Kidney epithelial cell (primary cell): ENCODE measurements around the gene TEAD4. TPM values are rescaled to one million over a fixed set of nuclear protein-coding genes. Genes with fewer than 3 reads are reported as not detected.

ENCODE experiments used
- DNase-seq: peaks from one replicate; pipeline ENCODE4 v3.0.0-alpha.2; 2010; ENCODE audit warnings: low read depth
- H3K27me3 ChIP-seq: 2 replicates; pipeline ENCODE4 v1.6.0; 2011; ENCODE audit warnings: low read length; ENCODE audit not compliant: control insufficient read depth, insufficient read depth
- H3K36me3 ChIP-seq: 2 replicates; pipeline ENCODE4 v1.5.1; 2011; ENCODE audit warnings: low read length; ENCODE audit not compliant: control insufficient read depth, insufficient read depth
- H3K4me3 ChIP-seq: 2 replicates; pipeline ENCODE4 v1.5.1; 2011; ENCODE audit warnings: low read depth, mild to moderate bottlenecking, control low read depth, low read length
- total RNA-seq: library from RNA; depleted of rRNA; stranded (reverse); fragments of >200 nt; gene quantifications from 2 replicates; pipeline ENCODE4 v1.2.3, GENCODE V29; 2015
- TF ChIP-seq, protein P1 (sequence below): IDR thresholded peaks from 2 replicates; pipeline ENCODE4 v1.5.1; 2011; ENCODE audit warnings: mild to moderate bottlenecking, moderate library complexity, low read length, control low read depth, inconsistent platforms; ENCODE audit not compliant: insufficient read depth, poor library complexity, severe bottlenecking

The TEAD4 gene
- total RNA-seq, 1 donor from 2014 or later, result 38.6 TPM

GRCh38 chr12:3003357-3003992 lies 44.3 kb downstream of the TEAD4 start:
- no peaks in the 10 kb centered on the region for H3K27me3 ChIP-seq
- no peak for DNase-seq
- TF ChIP-seq, protein P1, sequence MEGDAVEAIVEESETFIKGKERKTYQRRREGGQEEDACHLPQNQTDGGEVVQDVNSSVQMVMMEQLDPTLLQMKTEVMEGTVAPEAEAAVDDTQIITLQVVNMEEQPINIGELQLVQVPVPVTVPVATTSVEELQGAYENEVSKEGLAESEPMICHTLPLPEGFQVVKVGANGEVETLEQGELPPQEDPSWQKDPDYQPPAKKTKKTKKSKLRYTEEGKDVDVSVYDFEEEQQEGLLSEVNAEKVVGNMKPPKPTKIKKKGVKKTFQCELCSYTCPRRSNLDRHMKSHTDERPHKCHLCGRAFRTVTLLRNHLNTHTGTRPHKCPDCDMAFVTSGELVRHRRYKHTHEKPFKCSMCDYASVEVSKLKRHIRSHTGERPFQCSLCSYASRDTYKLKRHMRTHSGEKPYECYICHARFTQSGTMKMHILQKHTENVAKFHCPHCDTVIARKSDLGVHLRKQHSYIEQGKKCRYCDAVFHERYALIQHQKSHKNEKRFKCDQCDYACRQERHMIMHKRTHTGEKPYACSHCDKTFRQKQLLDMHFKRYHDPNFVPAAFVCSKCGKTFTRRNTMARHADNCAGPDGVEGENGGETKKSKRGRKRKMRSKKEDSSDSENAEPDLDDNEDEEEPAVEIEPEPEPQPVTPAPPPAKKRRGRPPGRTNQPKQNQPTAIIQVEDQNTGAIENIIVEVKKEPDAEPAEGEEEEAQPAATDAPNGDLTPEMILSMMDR, result no peak
- H3K4me3 ChIP-seq, result no peak overlapping the region
- H3K36me3 ChIP-seq, result no peaks in the 10 kb centered on the region

GRCh38 chr12:3004655-3005565 lies 45.7 kb downstream of the TEAD4 start:
- H3K36me3 ChIP-seq, result no peaks in the 10 kb centered on the region
- DNase-seq, result no peak
- H3K27me3 ChIP-seq, result no peaks in the 10 kb centered on the region
- H3K4me3 ChIP-seq, result no peak overlapping the region
- TF ChIP-seq, protein P1, result no peak

DNA sequence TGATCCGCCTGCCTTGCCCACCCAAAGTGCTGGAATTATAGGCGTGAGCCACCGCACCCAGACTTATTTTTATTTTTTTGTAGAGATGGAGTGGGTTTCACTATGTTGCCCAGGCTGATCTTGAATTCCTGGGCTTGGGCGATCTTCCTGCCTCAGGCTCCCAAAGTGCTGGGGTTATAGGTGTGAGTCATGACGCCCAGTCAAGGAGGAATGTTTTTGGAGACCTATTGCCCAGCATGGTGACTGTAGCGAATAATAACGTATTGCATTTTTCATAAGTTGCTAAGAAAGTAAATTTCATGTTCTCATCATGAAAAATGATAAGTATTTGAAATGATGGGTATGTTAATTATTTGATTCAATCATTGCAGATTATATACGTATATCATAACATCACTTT lies 46.5 kb downstream of the TEAD4 start:
- Histone ChIP-seq H3K4me3 (no peak overlapping the region), H3K36me3 (no peaks in the 10 kb centered on the region), H3K27me3 (no peaks in the 10 kb centered on the region)
- no peak for DNase-seq
- TF ChIP-seq, protein P1, result no peak

DNA sequence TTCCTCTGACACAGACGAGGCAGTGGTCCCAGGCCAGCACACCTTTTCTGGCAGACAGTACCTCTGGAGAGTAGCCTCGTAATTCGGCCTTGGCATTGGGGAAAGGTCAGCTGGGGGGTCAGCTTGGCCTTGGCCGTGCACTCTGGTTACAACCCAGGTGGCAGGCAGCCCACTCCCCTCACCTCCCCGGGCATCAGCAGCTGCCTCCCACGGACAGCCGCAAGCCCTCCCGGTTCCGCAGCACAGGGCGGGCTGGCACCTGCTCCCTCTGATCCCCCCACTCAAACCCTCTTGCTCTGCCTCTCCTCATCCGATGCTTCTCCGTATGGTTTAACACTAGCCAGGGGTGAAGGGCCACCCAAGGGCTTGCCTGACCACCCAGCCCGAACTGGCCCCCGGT lies 50.6 kb downstream of the TEAD4 start:
- H3K27me3 ChIP-seq, result no peaks in the 10 kb centered on the region
- H3K36me3 ChIP-seq, result no peaks in the 10 kb centered on the region
- H3K4me3 ChIP-seq, result no peak overlapping the region
- TF ChIP-seq, protein P1, result no peak
- no peak for DNase-seq

DNA sequence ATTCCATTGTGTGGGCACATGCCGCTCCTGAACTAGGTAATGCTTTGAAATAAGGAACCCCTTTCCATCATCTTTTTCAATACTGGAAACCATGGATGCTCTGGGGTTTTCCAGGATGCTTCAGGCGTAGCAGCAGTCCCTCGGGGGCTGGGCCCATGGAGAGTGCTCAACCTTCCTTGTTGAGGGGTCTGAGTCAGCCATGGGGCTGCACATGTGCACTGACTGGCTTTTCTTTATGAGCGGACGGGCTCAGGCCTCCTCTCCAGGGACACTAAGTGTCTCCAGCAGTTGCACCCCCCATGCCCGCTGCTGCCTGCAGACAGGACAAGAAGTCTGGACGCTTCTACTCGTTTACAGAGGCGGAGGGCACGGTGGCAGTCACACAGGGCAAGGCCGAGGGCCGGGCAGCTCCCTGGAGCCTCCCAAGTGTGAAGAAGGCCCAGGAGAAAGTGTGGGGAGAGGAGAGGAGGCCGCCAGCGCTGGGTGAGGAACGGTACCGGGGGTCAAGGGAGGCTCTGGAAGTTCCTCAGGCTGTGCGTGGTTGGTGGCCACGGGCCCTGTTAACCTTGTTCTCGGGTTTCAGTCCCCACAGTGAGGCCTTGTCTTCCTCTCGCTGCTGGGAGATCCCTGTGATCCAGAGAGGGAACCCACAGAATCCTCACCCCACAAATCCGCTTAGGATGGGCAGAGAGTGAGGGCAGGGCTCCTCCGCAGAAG lies 51.2 kb downstream of the TEAD4 start:
- no peaks in the 10 kb centered on the region for H3K36me3 ChIP-seq
- no peak overlapping the region for H3K4me3 ChIP-seq
- TF ChIP-seq, protein P1, result no peak
- DNase-seq, result no peak
- H3K27me3 ChIP-seq, result no peaks in the 10 kb centered on the region
